GM12801 (cell line): Measurements from ENCODE around the gene SCAMP4.

Experiments
- CTCF ChIP-seq: IDR thresholded peaks from one replicate; pipeline ENCODE4 v1.5.1; 2011; ENCODE audit warnings: control low read depth; ENCODE audit not compliant: insufficient read length; ENCODE audit errors: extremely low read depth

Gene SCAMP4

DNA sequence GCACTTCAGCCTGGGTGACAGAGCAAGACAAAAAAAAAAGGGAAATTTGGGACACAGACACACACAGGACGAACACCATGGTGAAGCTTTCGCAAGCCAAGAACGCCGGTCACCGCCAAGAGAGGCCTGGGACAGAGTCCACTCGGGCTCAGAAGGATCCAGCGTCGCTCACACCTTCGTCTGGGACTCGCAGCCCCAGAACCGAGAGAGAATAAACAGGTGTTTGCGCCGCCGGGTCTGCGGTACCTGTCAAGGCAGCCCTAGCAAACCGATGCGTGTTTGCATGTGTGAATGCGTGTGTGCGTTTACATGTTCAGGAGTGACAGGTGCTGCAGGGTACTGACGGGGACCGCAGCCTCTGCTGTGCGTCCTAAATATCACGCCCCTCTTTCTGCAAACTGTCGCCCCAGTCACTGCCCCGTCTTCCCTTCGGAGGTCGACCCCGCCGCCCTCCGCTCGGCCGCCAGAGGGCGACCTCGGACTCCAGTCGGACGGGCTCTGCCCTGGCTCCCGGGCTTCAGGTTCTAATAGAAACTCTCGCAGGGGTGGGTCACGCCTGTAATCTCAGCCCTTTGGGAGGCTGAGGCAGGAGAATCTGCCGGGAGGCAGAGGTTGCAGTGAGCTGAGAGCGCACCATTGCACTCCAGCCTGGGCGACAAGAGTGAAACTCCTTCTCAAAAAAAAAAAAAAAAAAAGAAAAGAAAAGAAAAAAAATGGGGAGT, 24.0 kb downstream of the SCAMP4 start:
- no peak for TF ChIP-seq CTCF

GRCh38 chr19:1931445-1931844, 26.2 kb downstream of the SCAMP4 start:
- no peak for TF ChIP-seq CTCF

DNA sequence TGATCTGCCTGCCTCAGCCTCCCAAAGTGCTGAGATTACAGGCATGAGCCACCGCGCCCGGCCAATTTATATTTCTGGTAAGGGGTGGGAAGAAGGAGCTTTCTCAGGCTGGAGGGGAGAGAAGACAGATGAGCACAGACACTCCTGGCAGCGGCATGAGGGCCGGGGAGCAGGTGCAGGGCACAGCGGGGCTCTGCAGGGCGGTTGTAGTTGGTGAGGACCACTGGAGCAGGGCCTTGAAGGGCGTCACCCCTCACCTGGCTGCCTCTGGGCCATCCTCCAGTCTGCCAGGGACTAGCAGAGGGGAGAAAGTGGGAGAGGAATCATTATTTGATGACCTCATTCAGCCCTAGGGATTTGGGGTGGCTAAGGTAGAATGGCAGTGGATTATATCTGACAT, 27.2 kb downstream of the SCAMP4 start:
- no peak for TF ChIP-seq CTCF

GRCh38 chr19:1933244-1933643, 28.0 kb downstream of the SCAMP4 start:
- TF ChIP-seq CTCF = no peak

GRCh38 chr19:1933942-1934341, 28.7 kb downstream of the SCAMP4 start:
- TF ChIP-seq CTCF = no peak

DNA sequence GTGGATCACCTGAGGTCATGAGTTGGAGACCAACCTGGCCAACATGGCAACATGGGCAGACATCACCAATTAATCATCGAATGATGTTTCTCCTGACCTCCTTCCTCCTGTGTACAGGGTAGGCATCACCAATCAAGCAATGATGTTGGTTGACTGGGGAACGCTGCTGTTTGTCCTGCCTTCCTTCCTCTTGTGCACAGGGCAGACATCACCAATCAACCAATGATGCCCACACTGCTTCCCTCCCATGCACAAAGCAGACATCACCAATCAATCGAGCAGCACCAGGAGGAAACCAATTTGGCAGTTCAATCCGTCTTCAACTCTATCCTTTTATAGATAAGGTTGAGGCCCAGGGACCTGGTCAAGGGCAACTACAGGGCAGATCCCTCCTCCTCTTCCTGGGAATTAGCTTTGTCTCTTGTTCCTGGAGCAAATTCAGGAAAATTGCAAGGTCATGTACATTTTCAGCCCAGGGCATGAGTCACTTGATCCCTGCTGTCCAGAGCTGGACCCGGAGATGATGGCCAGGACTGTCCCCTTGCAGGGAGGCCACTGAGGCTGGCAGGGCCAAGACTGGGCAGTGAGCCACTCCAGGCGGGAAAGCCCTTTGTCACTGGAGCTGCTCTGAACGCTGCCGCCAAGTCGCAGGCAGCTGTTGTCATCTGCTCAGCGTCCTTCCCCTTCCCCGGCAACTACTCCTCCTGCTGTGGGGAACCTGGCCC, 30.4 kb downstream of the SCAMP4 start:
- no peak for TF ChIP-seq CTCF

- no peak for TF ChIP-seq CTCF
Observed at GRCh38 chr19:1936430-1936829, 31.2 kb downstream of the SCAMP4 start.
